HG03469 (cell line): ENCODE data around the gene ACOT9.
"Not testable (repeated sequence)": the region's sequence is repeated elsewhere in the genome, so short reads cannot be mapped to it uniquely, and the experiment has no call there.

Experiments used
- ATAC-seq: cut with Tn5 transposase; IDR thresholded peaks from one replicate; pipeline ENCODE4 v1.9.1; 2021; ENCODE audit warnings: mild to moderate bottlenecking, moderate library complexity, moderate number of reproducible peaks; ENCODE audit not compliant: unreplicated experiment

Gene ACOT9, protein sequence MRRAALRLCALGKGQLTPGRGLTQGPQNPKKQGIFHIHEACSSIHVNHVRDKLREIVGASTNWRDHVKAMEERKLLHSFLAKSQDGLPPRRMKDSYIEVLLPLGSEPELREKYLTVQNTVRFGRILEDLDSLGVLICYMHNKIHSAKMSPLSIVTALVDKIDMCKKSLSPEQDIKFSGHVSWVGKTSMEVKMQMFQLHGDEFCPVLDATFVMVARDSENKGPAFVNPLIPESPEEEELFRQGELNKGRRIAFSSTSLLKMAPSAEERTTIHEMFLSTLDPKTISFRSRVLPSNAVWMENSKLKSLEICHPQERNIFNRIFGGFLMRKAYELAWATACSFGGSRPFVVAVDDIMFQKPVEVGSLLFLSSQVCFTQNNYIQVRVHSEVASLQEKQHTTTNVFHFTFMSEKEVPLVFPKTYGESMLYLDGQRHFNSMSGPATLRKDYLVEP

GRCh38 chrX:23742697-23743622, at the start of gene ACOT9:
TSS of gene ACOT9 (minus strand) at chrX:23743276. CDS start at chrX:23743144, 132 bp downstream.
- ATAC-seq, result peak; percentile 92

- ATAC-seq, result no peak
These were observed 47.0 kb upstream of the ACOT9 start for GRCh38 chrX:23790155-23790497.

DNA sequence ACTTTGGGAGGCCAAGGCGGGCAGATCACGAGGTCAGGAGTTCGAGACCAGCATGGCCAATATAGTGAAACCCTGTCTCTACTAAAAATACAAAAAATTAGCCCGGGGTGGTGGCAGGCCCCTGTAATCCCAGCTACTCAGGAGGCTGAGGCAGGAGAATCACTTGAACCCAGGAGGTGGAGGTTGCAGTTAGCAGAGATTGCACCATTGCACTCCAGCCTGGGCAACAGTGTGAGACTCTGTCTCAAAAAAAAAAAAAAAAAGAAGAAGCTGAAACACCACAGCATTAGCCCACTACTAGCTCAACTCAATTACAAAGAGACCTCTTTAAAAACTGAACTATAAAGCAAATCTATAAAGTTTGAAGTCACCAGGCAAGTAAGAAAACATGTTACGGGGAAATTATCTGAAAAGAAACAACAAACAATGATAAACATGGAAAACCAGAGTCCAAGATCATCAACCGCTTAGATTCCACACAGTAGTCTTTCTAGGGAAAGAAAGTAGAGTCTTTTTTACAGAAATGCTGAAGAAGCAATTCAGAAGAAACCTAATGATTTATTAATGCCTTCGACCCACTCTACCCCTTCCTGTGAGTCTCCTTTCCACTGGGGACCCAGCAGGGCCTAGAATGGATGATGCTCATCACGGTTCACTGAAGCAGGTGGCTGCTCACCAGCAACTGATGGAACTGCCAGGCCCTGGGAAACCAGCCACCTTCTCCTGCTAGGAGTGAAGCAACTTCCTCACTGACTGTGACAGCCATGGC, 46.5 kb upstream of the ACOT9 start:
- ATAC-seq, result no peak

GRCh38 chrX:23788946-23789345, 45.9 kb upstream of the ACOT9 start:
- no peak for ATAC-seq

- ATAC-seq, result no peak
These were observed 45.4 kb upstream of the ACOT9 start for GRCh38 chrX:23788521-23788920.

DNA sequence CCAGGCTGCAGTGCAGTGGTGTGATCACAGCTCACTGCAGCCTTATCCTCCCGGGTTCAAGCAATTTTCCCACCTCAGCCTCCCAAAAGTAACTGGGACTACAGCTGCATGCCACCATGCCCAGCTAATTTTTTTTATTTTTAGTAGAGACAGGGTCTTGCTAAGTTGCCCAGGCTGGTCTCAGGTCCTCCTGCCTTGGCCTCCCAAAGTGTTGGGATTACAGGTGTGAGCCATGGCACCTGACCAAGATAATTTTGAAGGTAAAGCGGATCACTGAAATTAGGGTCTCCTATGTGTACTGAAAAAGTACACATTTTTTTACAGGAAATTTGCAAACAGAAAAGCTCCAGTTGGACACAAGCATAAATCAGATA, 44.7 kb upstream of the ACOT9 start:
- no peak for ATAC-seq

DNA sequence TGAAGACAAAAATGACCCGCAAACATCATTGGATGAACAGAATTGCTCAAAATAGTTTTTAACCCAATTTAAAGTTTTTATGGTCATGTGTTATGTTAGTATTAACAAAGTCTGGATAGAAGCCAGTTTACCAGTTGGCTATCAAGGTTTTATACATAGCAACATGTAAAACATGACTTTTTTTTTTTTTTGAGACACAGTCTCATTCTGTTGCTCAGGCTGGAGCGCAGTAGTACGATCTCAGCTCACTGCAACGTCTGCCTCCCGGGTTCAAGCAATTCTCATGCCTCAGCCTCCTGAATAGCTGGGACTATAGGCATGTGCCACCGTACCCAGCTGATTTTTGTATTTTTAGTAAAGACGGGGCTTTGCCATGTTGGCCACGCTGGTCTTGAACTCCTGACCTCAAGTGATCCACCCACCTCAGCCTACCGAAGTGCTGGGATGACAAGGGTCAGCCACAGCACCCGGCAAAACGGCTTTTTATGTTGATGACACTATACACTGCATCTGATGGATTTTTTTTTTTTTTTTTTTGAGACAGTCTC, 43.3 kb upstream of the ACOT9 start:
- no peak for ATAC-seq

DNA sequence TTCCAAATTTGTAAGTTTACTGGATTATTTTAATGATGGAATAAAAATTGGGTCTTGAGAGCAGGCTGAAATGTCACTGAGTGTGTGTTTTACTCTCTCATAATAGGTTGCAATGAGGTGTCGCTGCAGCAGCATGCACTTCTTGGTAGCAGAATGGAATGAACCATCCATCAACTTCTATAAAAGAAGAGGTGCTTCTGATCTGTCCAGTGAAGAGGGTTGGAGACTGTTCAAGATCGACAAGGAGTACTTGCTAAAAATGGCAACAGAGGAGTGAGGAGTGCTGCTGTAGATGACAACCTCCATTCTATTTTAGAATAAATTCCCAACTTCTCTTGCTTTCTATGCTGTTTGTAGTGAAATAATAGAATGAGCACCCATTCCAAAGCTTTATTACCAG, 42.5 kb upstream of the ACOT9 start:
- no peak for ATAC-seq

GRCh38 chrX:23784470-23785331, 41.6 kb upstream of the ACOT9 start:
- ATAC-seq, result no peak

DNA sequence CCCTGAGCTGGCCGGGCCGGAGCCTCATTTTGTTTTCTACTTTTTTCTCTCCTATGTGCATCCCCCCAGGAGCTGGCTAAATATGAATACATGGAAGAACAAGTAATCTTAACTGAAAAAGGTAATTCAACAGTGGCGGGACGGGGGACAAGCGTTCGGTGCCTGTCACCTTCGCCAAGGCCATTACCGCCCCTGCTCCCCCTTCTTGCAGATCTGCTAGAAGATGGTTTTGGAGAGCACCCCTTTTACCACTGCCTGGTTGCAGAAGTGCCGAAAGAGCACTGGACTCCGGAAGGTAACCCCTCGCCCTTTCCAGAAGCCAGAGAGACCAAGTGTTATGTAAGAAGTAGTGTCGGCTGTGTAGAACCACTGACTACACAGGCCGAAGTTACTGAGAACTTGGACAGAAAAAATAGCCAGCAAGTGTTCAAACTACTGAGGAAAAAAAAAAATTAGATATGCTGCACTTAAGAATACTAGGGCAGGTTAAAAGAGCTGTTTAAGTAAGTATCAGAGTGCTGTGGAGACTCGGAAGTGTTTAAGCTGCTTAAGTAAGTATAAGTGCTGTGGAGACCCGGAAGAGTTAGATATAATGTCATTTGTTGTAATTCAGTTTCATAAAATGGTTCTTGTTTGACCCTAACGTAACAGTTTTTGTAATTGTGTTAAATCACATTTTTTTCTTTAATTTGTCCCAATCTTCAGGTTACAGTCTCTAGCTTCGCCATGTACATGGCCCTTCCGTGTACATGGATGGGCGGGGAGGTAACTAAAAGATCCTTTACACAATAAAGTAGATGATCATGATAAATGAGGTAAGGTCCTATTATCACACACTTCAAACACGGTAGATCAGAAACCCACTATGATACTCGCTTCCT, 40.8 kb upstream of the ACOT9 start:
- ATAC-seq, result no peak

DNA sequence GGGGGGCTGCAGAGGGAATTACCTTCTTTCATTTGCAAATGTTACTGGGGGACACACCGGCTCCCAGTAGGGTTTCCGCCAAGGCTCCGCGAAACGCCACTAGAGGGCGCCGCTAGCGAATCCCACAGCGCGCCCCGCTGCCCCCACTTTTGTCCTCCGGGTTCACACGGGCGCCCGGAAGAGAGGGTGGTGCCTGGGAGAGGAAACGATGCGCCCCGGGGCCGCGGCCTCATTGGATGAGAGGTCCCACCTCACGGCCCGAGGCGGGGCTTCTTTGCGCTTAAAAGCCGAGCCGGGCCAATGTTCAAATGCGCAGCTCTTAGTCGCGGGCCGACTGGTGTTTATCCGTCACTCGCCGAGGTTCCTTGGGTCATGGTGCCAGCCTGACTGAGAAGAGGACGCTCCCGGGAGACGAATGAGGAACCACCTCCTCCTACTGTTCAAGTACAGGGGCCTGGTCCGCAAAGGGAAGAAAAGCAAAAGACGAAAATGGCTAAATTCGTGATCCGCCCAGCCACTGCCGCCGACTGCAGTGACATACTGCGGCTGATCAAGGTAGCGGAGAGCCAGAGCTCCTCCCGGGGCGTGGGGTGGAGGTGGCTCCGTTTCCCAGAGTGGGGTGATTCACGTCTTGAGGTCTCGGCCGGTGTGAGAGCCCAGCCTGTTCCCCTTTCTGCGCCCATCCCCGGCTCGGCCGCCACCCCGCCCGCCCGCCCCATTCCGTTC, 40.0 kb upstream of the ACOT9 start, which contains the start of gene SAT1:
Gene SAT1 (plus strand): TSS at position 311 of the 726 bp plus-strand sequence. CDS start 179 bp downstream, at position 490.
- ATAC-seq, result peak; percentile 64

GRCh38 chrX:23782455-23782854, 39.4 kb upstream of the ACOT9 start:
- ATAC-seq, result no peak

DNA sequence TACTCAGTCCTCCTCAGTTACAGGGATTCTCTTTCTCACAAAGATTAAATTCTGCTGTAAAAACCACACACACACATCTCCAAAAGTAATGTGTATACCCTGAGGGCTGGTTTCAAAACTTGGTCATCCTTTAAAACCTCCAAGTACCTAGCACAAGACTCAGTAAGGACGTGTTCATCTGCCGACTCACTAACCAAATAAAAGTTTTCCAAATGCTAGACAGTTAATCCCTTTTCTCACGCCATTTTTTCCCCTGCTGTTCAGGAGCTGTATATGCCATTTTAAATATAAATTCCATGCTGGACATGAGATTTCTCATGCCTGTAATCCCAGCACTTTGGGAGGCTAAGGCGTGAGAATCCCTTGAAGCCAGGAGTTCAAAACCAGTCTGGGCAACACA, 35.9 kb upstream of the ACOT9 start:
- ATAC-seq, result no peak

GRCh38 chrX:23776363-23776762, 33.3 kb upstream of the ACOT9 start:
- ATAC-seq, result no peak

DNA sequence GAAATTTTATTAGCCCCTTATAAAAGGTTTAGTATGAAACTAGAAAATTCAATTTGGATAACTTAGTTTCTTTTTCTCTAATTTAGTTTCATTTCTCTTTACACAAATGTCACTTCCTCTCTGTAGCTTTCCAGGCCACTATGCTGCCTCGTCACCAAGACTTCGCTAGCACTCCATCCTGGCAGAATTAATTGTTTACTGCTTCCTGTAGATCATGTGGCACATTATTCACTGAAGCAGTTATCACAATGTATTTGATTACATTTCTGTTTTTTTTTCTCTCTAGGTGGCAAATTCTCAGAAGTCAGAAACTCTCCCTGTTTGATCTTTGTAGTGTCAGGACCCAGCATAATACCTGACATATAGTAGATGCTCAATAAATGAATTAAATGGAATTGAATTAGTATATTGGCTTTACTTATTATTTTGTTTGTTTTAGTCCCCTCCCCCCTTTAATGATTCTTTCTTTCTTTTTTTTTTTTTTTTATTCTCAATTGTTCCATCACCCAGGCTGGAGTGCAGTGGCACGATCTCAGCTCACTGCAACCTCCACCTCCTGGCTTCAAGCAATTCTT, 30.6 kb upstream of the ACOT9 start:
- peak; percentile 87 for ATAC-seq

DNA sequence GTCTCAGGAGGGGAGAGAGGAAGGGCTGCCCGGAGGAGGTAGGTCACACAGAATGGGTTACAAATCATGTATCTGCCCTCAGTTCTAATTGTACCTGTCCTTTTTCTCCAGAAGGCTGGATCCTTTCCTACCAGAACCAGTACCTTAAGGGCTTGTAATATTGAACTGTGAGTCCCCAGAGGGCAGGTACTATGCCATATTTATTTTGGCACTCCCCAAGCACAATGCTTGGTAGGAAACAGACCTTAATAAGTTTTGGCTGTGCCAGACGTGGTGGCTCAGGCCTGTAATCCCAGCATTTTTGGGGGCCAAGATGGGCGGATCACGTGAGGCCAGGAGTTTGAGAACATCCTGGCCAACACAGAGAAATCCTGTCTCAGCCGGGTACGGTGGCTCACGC, 28.0 kb upstream of the ACOT9 start:
- not testable (repeated sequence) for ATAC-seq

DNA sequence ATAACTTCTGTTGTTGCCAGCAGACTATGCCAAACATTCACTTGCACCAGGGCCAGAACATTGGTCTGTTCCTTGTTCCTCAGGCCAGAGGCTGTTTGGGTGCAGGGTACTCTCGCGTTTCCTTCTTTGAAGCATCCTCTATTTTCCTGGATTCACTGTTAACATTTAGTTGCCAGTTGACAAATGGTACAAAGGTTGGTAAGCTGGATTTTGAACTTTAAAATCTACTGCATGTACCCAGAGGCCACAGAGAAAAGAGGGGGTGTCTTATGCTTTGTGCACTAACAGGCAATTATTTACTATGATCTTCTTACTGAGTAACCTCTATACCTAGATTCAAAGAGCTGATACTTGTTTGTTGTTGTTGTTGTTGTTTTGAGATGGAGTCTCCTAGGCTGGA, 27.1 kb upstream of the ACOT9 start:
- ATAC-seq, result no peak
